GM18505 (cell line): Measurements from ENCODE around the gene NR0B1.

ENCODE experiments used
- ATAC-seq: cut with Tn5 transposase; IDR thresholded peaks from one replicate; pipeline ENCODE4 v1.9.1; 2021; ENCODE audit not compliant: unreplicated experiment
- POLR2A ChIP-seq: IDR thresholded peaks from 4 replicates; pipeline ENCODE4 v1.6.1; 2011; ENCODE audit warnings: borderline replicate concordance; ENCODE audit not compliant: insufficient read depth, insufficient read length; ENCODE audit errors: extremely low read depth

Gene NR0B1

GRCh38 chrX:30296408-30297254 lies 12.6 kb downstream of the NR0B1 start:
- ATAC-seq, result no peak
- TF ChIP-seq POLR2A, result no peak

DNA sequence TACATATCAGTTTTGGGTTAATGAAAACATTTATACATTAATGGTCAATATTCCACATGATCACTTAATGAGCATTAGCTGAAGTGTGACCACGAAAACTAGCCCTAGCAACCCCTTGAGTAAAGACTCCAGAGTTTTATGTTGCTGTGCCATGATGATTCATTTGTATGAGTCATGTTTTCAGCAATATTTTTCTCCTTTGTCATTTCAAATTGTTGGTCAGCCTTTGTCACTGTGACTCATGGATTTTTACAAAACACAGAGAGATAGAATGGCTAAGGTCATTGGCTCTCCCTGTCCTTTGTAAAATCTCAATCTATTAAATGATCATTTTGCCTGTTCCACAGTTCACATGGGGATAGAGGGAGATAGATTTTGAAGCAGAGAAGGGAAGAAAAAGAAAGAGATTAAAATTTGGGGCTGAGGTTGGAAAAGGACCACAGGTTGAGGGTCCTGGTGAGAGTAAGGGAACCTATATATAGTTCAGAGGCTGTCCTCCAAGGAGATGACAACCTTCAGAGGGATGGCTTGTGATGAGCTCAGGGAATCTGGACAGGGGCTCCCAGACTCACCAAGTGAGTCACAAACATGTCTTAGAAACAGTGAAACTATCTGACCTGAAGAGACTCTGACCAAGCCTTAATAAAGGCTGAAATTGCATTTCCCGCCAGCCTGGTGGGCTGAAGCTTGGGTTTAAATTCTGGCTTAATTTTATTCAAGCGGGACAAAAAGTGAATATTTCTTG lies 25.6 kb downstream of the NR0B1 start:
- no peak for TF ChIP-seq POLR2A
- ATAC-seq, result no peak

DNA sequence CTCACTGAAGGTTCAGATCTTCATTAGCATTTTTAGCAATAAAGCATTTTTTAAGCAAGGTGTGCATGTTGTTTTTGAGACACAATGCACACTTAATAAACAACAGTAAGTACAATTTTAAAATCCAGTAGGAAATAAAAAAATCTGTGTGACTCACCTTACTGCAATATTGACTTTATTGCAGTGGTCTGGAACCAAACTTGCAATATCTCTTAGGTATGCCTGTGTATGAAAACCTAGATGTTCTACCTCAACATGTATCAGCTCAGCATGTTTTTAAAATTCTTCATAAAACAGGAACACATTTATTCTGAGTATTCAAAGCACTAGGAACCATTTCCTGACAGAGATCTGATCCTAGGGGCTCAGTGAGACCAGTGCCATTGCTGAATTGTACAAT lies 26.7 kb downstream of the NR0B1 start:
- no peak for ATAC-seq
- TF ChIP-seq POLR2A, result no peak

DNA sequence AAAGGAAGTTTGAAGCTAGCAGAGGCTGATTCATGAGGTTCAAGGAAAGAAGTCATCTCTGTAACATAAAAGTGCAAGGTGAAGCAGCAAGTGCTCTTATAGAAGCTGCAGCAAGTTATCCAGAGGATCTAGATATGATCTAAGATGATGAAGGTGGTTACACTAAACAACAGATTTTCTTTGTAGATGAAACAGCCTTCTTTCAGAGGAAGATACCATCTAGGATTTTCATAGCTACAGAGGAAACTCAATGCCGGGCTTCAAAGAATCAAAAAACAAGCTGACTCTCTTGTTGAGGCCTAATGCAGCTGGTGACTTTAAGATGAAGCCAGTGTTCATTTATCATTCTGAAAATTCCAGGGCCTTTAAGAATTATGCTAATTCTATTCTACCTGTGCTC lies 28.8 kb downstream of the NR0B1 start:
- no peak for TF ChIP-seq POLR2A
- no peak for ATAC-seq

- TF ChIP-seq POLR2A, result no peak
- no peak for ATAC-seq
Observed at GRCh38 chrX:30278365-30278764, 30.8 kb downstream of the NR0B1 start.

DNA sequence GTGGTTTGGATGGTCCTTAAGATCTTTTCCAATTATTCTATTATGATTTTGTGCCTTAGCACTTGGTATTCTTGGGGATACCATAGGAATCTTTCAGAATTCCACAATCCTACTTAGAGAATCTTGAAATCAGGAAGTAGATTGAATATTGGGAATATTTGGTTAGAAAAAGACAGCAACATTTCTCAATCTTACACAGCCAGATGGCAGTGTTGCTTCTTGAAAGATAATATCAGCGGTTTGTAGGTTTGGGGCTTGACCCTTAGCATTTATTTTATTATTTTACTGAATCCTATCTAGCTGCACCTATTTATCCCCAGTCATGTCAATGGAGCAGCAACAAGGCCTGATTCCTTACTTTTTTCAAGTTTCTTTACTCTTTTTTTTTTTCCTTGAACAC lies 33.7 kb downstream of the NR0B1 start:
- ATAC-seq, result no peak
- no peak for TF ChIP-seq POLR2A

- no peak for TF ChIP-seq POLR2A
- ATAC-seq, result no peak
Observed at GRCh38 chrX:30270639-30271038, 38.6 kb downstream of the NR0B1 start.

DNA sequence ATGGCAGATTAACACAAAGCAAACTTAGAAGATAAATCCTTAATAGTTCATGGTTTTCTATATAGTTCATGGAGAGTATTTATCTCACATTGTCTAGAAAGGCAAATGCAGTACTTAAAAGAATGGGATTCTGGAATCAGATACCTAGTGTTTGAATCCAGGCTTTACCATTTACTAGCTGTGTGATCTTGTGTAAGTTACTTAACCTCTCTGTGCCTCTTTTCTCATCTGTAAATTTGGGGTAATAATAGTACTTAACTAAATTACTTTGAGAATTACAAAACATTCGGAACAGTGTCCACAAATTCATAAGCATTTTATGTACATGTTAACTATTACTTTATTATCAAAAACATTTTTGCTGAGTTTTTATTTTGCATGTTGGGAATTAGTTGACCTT lies 46.4 kb downstream of the NR0B1 start:
- ATAC-seq, result no peak
- no peak for TF ChIP-seq POLR2A

DNA sequence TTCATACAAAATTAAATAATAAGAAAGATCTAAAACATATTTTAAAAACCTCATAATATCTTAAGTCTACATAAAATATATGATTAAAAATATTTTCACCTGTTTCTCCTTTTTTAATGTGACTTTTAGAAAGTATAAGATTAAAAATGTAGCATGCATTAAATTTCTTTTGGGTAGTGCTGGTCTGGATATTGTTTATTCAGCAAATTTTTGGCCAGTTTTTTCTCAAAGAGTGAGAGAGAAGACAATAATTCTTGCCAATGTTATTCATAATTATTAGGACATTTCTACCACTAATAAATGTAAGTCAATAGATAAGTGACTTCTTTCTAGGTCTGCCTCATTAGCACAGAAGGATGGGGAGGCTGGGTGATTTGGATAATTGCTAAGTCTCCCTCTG lies 48.2 kb downstream of the NR0B1 start:
- ATAC-seq, result no peak
- TF ChIP-seq POLR2A, result no peak

- TF ChIP-seq POLR2A, result no peak
- no peak for ATAC-seq
Observed at GRCh38 chrX:30259927-30260326, 49.3 kb downstream of the NR0B1 start.
